Stimulated activated CD4-positive, alpha-beta T cell treated with anti-CD3 and anti-CD28 coated beads, Interleukin-12 subunit alpha, Interleukin-12 subunit beta, amount 100 ng/mL, for 24 hours (primary cell): Measurements from ENCODE around the gene MYO5C.
"Not testable (repeated sequence)": the region's sequence is repeated elsewhere in the genome, so short reads cannot be mapped to it uniquely, and the experiment has no call there.

Experiments used
- DNase-seq, 2 experiments: peaks; one replicate each; pipeline ENCODE4 v3.0.0-alpha.2; 2020; ENCODE audit warnings: low read depth in 2 of 2

MYO5C gene

GRCh38 chr15:52171807-52172206, 123.8 kb downstream of the MYO5C start:
- no peak for DNase-seq

- no peak for DNase-seq
Measured at GRCh38 chr15:52171386-52171785, 124.2 kb downstream of the MYO5C start.

DNA sequence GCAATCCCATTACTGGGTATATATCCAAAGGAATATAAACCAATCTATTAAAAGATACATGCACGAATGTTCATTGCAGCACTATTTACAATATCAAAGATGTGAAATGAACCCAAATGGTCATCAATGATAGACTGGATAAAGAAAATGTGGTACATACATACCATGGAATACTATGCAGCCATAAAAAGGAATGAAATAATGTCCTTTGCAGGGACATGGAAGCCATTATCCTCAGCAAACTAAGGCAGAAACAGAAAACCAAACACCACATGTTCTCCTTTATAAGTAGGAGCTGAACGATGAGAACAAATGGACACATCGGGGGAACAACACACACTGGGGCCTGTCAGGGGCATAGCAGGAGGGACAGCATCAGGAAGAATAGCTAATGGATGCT, 125.4 kb downstream of the MYO5C start:
- DNase-seq = not testable (repeated sequence)

GRCh38 chr15:52165494-52166131, 130.0 kb downstream of the MYO5C start:
- DNase-seq = not testable (repeated sequence)

DNA sequence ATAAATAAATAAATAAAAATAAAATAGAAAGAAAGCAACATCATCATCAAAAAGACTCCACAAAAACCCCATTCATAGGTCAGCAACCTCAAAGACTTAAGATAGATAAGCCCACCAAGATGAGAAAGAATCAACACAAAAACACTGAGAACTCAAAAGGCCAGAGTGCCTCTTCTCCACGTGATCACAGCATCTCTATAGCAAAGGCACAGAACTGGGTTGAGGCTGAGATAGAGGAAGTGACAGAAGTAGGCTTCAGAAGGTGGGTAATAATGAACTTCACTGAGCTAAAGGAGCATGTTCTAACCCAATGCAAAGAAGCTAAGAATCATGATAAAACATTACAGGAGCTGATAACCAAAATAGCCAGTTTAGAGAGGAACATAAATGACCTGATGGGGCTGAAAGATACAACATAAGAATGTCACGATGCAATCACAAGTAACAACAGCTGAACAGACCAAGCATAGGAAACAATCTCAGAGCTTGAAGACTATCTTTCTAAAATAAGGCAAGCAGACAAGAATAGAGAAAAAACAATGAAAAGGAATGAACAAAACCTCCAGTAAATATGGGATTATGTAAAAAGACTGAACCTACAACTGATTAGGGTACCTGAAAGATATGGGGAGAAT, 130.9 kb downstream of the MYO5C start:
- no peak for DNase-seq

DNA sequence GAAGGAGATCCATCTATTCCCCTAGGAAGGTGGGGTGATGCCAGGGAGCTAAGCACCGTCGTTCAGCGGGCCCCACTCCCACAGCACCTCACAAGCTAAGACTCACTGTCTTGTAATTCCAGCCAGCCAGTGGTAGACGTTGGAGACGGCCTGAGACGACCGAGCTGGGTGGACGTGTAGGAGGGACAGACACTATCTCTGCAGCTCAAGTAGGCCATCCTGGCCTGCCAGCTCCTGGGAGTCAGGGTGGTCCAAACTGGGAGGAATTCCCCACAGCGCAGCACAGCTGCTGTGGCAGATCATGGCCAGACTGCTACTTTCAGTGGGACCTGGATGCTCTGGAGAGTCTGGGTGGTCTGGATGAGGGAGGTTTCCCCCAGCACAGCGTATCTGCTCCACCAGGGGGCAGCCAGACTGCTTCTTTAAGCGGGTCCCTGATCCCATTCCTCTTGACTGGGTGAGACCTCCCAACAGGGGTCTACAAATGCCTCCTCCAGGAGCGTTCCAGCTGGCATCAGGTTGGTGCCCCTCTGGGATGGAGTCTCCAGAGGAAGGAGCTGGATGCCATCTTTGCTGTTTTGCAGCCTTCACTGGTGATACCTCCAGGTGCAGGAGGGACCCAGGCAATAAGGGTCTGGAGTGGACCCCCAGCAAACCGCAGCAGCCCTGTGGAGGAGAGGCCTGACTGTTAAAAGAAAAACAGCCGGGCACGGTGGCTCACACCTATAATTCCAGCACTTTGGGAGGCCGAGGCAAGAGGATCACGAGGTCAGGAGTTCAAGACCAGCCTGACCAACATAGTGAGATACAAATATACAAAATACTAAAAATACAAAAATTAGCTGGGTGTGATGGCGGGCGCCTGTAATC, 132.0 kb downstream of the MYO5C start:
- DNase-seq = no peak

- no peak for DNase-seq
Measured at GRCh38 chr15:52162876-52163275, 132.7 kb downstream of the MYO5C start.

DNA sequence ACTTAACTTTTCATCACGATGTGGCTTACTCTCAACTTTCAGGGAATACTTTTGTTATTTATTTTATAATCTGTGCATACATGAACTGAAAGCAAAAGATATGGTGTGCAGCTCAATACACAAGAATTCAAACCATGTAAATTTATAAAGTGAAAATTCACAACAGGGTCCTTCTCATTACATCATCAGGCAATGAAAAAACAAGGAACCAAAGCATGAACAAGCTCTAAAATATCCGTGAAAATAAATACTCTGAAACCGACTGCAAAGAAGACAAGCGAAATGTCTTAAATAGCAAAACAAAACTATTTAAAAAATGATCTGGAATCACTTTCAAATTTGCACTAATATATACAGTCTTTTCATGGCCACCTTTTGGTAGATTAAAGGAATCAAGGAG, 133.3 kb downstream of the MYO5C start:
- no peak for DNase-seq

GRCh38 chr15:52161406-52161966, 134.1 kb downstream of the MYO5C start:
- DNase-seq = no peak

GRCh38 chr15:52159645-52160044, 136.0 kb downstream of the MYO5C start:
- DNase-seq = no peak

GRCh38 chr15:52158084-52158765, 137.4 kb downstream of the MYO5C start:
- DNase-seq = no peak

- DNase-seq = no peak
Measured at GRCh38 chr15:52155878-52156277, 139.7 kb downstream of the MYO5C start.

GRCh38 chr15:52154896-52155865, 140.4 kb downstream of the MYO5C start:
- no peak for DNase-seq

DNA sequence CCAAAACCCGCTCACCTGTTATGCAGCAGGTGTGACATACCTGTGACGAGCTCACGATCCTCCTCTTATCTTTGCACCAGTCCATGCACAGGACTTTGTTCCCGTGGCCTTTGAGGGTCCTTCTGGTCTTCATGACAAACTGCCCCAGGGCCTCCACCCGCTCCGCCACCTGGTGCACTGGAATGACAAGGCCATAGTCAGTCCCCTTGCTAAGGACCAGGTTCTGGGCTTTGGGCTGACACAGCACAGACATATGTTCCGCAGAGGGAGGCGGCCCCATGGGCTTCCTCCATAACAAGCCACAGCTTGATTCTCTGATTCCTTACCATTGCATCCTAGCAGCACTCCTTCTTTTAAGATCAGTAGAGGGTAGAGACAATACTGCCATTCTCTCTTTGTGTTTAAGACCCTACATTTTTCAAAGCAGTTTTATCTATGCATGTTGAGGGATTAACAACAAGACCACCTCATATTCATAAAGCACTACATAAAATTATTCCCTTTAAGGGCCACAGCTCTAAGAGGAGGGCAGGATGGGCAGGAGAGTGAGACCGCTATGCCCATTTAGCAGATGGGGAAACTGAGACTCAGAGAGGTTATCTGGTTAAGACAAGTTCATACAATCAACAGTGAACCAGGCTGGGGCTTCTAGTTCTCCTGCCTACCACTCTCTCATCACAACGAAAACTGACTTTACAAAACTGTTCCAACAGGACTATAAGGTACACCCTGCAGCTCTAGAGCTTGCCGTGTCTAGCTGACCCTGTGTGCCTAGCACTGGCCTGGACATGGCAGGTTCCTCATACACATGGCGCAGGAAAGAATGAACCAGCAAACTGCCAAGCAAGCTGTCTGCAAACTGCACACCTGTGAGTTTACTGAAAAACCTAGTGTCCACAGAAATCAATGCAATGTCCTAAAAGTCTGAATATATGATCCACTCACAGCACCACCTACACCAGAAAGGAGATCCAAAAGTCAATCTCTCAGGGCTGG, 141.4 kb downstream of the MYO5C start:
- no peak for DNase-seq

- no peak for DNase-seq
Measured at GRCh38 chr15:52151353-52151752, 144.3 kb downstream of the MYO5C start.

DNA sequence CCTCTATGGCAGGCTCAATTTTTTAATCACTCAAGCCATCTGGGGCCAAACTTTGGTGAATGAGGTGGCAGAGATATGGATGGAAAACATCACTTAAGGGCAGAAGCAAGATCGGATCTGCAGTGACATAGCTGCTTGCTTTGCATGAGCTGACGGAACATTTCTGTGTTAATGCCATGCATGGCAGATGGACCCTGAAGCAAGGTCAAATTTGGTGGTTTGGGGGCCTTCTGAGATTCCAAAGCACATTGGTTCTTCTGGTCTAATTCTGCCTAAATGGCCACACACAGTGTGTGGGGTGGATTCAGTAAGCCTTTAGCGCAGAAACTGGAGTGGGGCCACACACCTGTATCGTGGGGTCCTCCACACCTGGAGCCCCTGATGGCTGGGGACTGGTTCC, 144.7 kb downstream of the MYO5C start:
- no peak for DNase-seq

GRCh38 chr15:52150043-52150825, 145.4 kb downstream of the MYO5C start:
- DNase-seq = no peak

DNA sequence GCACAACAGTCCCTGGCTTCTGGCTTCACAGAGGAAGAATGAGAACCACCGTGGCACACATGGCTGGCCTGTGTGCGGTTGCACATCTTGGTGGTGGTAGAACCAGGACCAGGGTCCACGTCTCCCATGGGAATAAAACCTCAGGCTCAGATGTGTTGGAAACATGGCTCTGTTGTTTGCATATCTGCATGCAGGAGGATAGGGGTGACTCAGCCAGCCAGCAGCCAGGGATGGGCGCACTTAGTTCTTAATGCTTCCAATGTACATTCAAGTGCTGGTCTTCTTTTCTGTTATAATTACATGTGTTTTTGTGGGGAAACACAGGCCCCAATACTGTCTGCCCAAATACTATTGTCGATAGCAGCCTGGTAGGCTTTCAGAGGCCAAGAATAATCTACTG, 147.2 kb downstream of the MYO5C start:
- DNase-seq = no peak

DNA sequence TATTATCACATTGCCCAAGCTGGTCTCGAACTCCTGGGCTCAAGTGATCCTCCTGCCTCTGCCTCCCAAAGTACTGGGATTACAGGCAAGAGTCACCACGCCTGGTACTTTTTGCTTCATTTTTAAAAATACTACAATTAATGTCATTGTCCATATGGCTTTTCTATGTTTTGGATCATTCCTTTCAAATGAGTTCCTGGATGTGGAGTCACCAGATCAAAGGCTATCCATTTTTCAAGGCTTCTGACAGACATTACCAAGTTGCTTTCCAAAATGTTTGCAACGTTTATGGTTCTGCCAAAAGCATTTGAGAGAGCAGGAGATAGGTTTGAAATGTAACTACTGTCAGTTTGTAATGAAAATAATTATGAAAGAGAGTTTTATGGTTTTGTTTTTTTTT, 148.8 kb downstream of the MYO5C start:
- DNase-seq = no peak
